MCF 10A (cell line): Measurements from ENCODE around the gene FRMPD4. TPM values are rescaled to one million over a fixed set of nuclear protein-coding genes. Genes with fewer than 3 reads are reported as not detected.

Experiments
- BruUV-seq: library from RNA; stranded (reverse); fragments of 400-500 nt; replicated peaks from 2 replicates; lab custom pipeline; 2021; lab: Mats Ljungman, UMichigan
- CTCF ChIA-PET: fragments of 300-600 bp; sonication (Branson Sonifier 250); formaldehyde crosslinking; extraction: SDS; loops from one replicate; lab custom pipeline; 2021; ENCODE audit warnings: antibody characterized with exemption, inconsistent platforms; lab: Yijun Ruan, JAX
- POLR2A ChIA-PET: fragments of 300-600, 350-650 bp; sonication (Branson Sonifier 250); formaldehyde crosslinking; extraction: SDS; loops from one replicate; lab custom pipeline; 2020; ENCODE audit warnings: antibody characterized with exemption, inconsistent platforms; lab: Yijun Ruan, JAX
- DNase-seq: peaks from one replicate; pipeline ENCODE4 v3.0.0-alpha.2; 2018; ENCODE audit not compliant: unreplicated experiment
- H3K27ac Mint-ChIP-seq: one replicate; pipeline ENCODE4 v1.8.0; 2022; ENCODE audit warnings: mild to moderate bottlenecking, low read depth, mixed read lengths; ENCODE audit not compliant: unreplicated experiment
- H3K27me3 Mint-ChIP-seq: one replicate; pipeline ENCODE4 v1.8.0; 2022; ENCODE audit warnings: mixed read lengths; ENCODE audit not compliant: insufficient read depth, unreplicated experiment
- H3K36me3 Mint-ChIP-seq: one replicate; pipeline ENCODE4 v1.8.0; 2022; ENCODE audit warnings: mild to moderate bottlenecking, moderate library complexity, mixed read lengths; ENCODE audit not compliant: insufficient read depth, unreplicated experiment
- H3K4me1 Mint-ChIP-seq: one replicate; pipeline ENCODE4 v1.8.0; 2022; ENCODE audit warnings: mixed read lengths; ENCODE audit not compliant: insufficient read depth, unreplicated experiment
- H3K4me3 Mint-ChIP-seq: one replicate; pipeline ENCODE4 v1.8.0; 2022; ENCODE audit warnings: mild to moderate bottlenecking, moderate library complexity, mixed read lengths; ENCODE audit not compliant: unreplicated experiment
- H3K9me3 Mint-ChIP-seq: one replicate; pipeline ENCODE4 v1.8.0; 2022; ENCODE audit warnings: mixed read lengths; ENCODE audit not compliant: unreplicated experiment
- CTCF ChIP-seq: fragments of 200-600 bp; IDR thresholded peaks from one replicate; pipeline ENCODE4 v1.8.0; 2022; ENCODE audit warnings: antibody characterized with exemption, mild to moderate bottlenecking; ENCODE audit not compliant: unreplicated experiment
- intact Hi-C: fragments of 100-400 bp; cut with micrococcal nuclease; formaldehyde crosslinking; loops from 2 replicates; pipeline ENCODE4 v1.14.1; 2022
- total RNA-seq: library from RNA; stranded (reverse); gene quantifications from 2 replicates; pipeline ENCODE4 v1.2.3, GENCODE V29; 2022

Gene FRMPD4
- total RNA-seq, 1 experiment from 2014 or later = not detected

DNA sequence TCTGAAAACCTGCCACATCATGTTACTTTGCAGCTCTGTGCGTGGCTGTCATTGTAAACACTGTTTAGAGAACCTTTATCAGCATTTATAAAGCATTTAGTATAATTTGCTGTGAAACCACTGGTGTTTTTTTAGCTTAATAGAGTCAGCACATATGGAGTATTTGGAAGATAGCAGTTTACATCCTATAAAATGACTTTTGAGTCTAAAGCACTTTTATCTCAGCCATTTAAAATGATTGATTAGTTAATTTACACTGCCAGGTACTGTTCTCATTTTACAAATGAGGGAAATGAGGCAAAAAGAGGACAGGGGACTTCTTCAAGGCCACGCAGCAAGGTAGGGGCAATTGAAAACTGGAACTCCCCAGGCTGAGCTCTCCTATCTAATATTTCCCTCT, 181.7 kb downstream of the FRMPD4 start:
- Mint-ChIP-seq H3K27me3 (peaks cover 9% of the 10 kb centered on the region), H3K9me3 (peaks cover 6% of the 10 kb centered on the region), H3K27ac (no peak overlapping the region), H3K4me1 (no peaks in the 10 kb centered on the region), H3K4me3 (no peak overlapping the region), H3K36me3 (no peaks in the 10 kb centered on the region)
- ChIA-PET POLR2A (no interaction called here), CTCF (interaction anchor here (1.7 kb wide), 1 partner anchor 239 kb away, joined by 7 read pairs; no protein-coding TSS in a partner anchor)
- DNase-seq = no peak
- BruUV-seq = no TSS peak
- no peak for TF ChIP-seq CTCF
- intact Hi-C loops = no loop called here

- CTCF ChIA-PET = no interaction called here
- Mint-ChIP-seq H3K4me1 (no peaks in the 10 kb centered on the region), H3K27ac (no peak overlapping the region), H3K4me3 (no peak overlapping the region), H3K9me3 (peaks cover 6% of the 10 kb centered on the region), H3K36me3 (no peaks in the 10 kb centered on the region), H3K27me3 (no peaks in the 10 kb centered on the region)
- intact Hi-C loops = no loop called here
- TF ChIP-seq CTCF = no peak
- POLR2A ChIA-PET = no interaction called here
- BruUV-seq = no TSS peak
- no peak for DNase-seq
These were observed 183.8 kb downstream of the FRMPD4 start for GRCh38 chrX:12322031-12322430.

DNA sequence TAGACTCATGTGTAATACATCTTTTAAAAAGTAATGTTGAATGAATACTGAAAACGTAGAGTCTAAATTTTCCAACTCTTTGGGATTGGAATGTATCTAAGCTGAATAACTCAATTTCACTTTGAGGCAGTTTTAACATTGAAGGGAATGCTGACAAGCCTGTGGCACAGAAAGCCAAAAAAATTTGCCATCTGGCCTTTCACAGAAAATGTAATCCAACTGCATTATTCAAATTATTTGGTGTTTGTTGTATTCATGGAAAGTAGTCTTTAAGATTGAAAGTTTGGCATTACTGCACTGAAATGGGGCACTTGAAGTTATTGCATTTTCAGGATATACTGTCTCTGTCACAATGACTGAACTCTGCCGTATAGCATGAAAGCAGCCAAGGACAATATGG, 186.9 kb downstream of the FRMPD4 start:
- no TSS peak for BruUV-seq

DNA sequence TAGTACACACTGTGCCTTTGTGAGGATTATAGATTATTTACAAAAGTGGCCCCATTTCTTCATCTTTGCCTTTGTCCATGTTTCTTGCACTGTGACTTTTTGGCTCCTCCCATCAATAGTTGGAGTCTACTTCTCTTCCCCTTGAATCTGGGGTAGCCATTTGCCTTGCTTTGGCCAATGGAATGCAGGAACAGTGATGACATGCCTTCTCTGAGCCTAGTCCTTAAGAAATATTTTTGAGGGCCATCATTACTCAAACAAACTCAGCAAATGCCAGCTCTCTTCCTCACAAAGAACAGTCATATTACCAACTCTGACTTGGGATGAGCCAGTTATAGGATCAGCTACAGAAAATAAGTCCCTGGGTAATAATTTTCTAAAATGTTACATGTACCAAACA, 189.6 kb downstream of the FRMPD4 start:
- no peaks in the 10 kb centered on the region for H3K27me3 Mint-ChIP-seq
- no peak overlapping the region for H3K4me3 Mint-ChIP-seq
- no peaks in the 10 kb centered on the region for H3K9me3 Mint-ChIP-seq
- no peak overlapping the region for H3K27ac Mint-ChIP-seq
- intact Hi-C loops = no loop called here
- POLR2A ChIA-PET = no interaction called here
- no peak for TF ChIP-seq CTCF
- no peaks in the 10 kb centered on the region for H3K4me1 Mint-ChIP-seq
- no peaks in the 10 kb centered on the region for H3K36me3 Mint-ChIP-seq
- no peak for DNase-seq
- BruUV-seq = no TSS peak
- CTCF ChIA-PET = no interaction called here

More for the DNA sequence above, 186.9 kb downstream of the FRMPD4 start:
- no peak overlapping the region for H3K27ac Mint-ChIP-seq
- peaks cover 6% of the 10 kb centered on the region for H3K9me3 Mint-ChIP-seq
- H3K4me3 Mint-ChIP-seq = no peak overlapping the region
- no peaks in the 10 kb centered on the region for H3K36me3 Mint-ChIP-seq
- ChIA-PET CTCF (interaction anchor here (0.6 kb wide), 1 partner anchor 10 kb away, joined by 4 read pairs; no protein-coding TSS in a partner anchor), POLR2A (no interaction called here)
- TF ChIP-seq CTCF = no peak
- H3K27me3 Mint-ChIP-seq = no peaks in the 10 kb centered on the region
- no peak for DNase-seq
- intact Hi-C loops = no loop called here
- no peaks in the 10 kb centered on the region for H3K4me1 Mint-ChIP-seq
